ENCODE measurements around the gene CEP192.
A peak's percentile ranks its signal among the peaks of the same experiment; 100 is the strongest.

CEP192 gene

GRCh38 chr18:12990967-12991820 lies at the start of gene CEP192 (continued):
- TF ChIP-seq ZNF202 (tag by site-specific recombination; IDR thresholded peaks at IDR 0.05; ENCODE audit: borderline replicate concordance) (no peak), ZBTB44 (tag by site-specific recombination; IDR thresholded peaks at IDR 0.05) (no peak), ZNF239 (tag by site-specific recombination; IDR thresholded peaks at IDR 0.05) (0 out of 2 replicates have a peak, but pooled peaks have one; percentile 48), KLF16 (tag by site-specific recombination; IDR thresholded peaks at IDR 0.05) (peak; percentile 64; the same call in 1 of the 2 replicates), SCRT2 (tag by site-specific recombination; IDR thresholded peaks at IDR 0.05) (no peak), ZNF558 (tag by site-specific recombination; IDR thresholded peaks at IDR 0.05) (no peak), ZNF561 (tag by site-specific recombination; IDR thresholded peaks at IDR 0.05; ENCODE audit: borderline replicate concordance) (0 out of 2 replicates have a peak, but pooled peaks have one; percentile 14), ZNF24 (tag by site-specific recombination; IDR thresholded peaks at IDR 0.05) (0 out of 2 replicates have a peak, but pooled peaks have one; percentile 12), ZNF473 (tag by site-specific recombination; IDR thresholded peaks at IDR 0.05) (no peak), KLF9 (tag by site-specific recombination; IDR thresholded peaks at IDR 0.05; ENCODE audit: low read depth) (no peak), KLF8 (tag by site-specific recombination; IDR thresholded peaks at IDR 0.05) (0 out of 2 replicates have a peak, but pooled peaks have one; percentile 16), BCL11B (tag by site-specific recombination; IDR thresholded peaks at IDR 0.05; ENCODE audit: low read depth) (peak; percentile 59; the same call in 1 of the 2 replicates), ZBTB1 (tag by site-specific recombination; IDR thresholded peaks at IDR 0.05) (no peak), ZNF394 (tag by site-specific recombination; IDR thresholded peaks at IDR 0.05; ENCODE audit: borderline replicate concordance) (peak; percentile 19; the same call in 1 of the 2 replicates), ZNF571 (tag by site-specific recombination; IDR thresholded peaks at IDR 0.05) (no peak), PATZ1 (tag by site-specific recombination; IDR thresholded peaks at IDR 0.05) (peak; percentile 88), ZNF548 (tag by site-specific recombination; IDR thresholded peaks at IDR 0.05) (no peak), IKZF3 (tag by site-specific recombination; IDR thresholded peaks at IDR 0.05) (0 out of 2 replicates have a peak, but pooled peaks have one; percentile 32)

DNA sequence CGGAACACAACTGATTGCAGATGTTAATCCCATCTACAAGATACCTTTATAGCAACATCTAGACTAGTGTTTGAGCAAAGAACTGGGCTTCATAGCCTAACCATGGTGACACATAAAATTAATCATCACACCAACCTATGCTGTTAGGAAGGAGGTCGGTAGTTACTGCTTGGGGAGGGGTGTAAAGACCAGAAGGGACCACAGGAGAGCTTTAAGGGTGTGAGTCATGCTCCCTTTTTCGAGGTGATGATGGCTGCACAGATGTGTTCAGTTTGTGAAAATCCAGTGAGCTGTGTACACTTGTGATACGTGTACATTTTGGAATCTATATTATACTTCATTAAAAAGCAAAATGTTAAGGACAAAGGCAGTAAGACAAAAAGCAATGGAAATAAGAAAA lies 47.9 kb upstream of the CEP192 start:
- Histone ChIP-seq H3K4me1 (ENCODE audit: control insufficient read depth, insufficient read depth, low read length) (peaks cover 5% of the 10 kb centered on the region), H3K27ac (ENCODE audit: extremely low read depth, low read depth, low read length) (no peak overlapping the region), H3K36me3 (ENCODE audit: control insufficient read depth in 2 of 2, insufficient read depth in 1 of 2, low read length in 2 of 2) (no peaks in the 10 kb centered on the region), H3K4me3 (ENCODE audit: low read depth, low read length) (no peak overlapping the region), H3K9me3 (ENCODE audit: control insufficient read depth, insufficient read depth, low read depth, low read length) (no peaks in the 10 kb centered on the region)
- TF ChIP-seq SETDB1 (IDR thresholded peaks at IDR 0.05; ENCODE audit: insufficient read length, low read length) (no peak), GLIS1 (tag by site-specific recombination; IDR thresholded peaks at IDR 0.05) (peak; percentile 68)
- CTCF ChIA-PET: interaction anchor here (0.5 to 3.1 kb wide), 7 partner anchors 9 to 1101 kb away, joined by 3 to 17 read pairs (median 5); no protein-coding TSS in a partner anchor
- POLR2A ChIA-PET: interaction anchor here (1.2 to 6.9 kb wide), 3 partner anchors 48 to 241 kb away, joined by 3 to 66 read pairs (median 3); partner anchors contain the start of genes CEP192, CEP76 and PSMG2
